Heart left ventricle (tissue), 13 donors: ENCODE results near the gene JKAMP.

Experiments used
- POLR2A ChIP-seq, 2 donors: fragments of 450-650 bp; IDR thresholded peaks; one replicate each; pipeline ENCODE4 v1.6.1; 2017; ENCODE audit warnings: antibody characterized with exemption in 2 of 2, mild to moderate bottlenecking in 2 of 2, moderate library complexity in 2 of 2
- TF ChIP-seq, protein P1 (sequence below), 12 donors: fragments of 200-600 bp; sonication (generic) in 4 of 12; IDR thresholded peaks; one replicate each; pipeline versions ENCODE4 v1.5.0 to v1.8.0; 2018 to 2022; ENCODE audit warnings: antibody characterized with exemption in 12 of 12, mild to moderate bottlenecking in 5 of 12
- donor health status: ischemic (EF 13 %, LVEDD 7.1; RV severe dilation, severe dysfunction).
- donor health status: DM: no; HTN: yes; CAD: no.
- donor health status: DM: no; HTN: no; CAD: no.
- donor health status: ischemic (EF 25% LVEDD 6.9; RV normal size, moderate dysfunction).
- donor health status: ischemic (EF 25% LVEDD 5.7; RV mildly dilated, moderate dysfunction).
- donor health status: ischemic (EF 35%, LVEDD 5.7; RV mildly dilated, moderate dysfunction).
- donor health status: nonischemic (EF 11% LVEDD 7.7; RV severe dilation, severe dysfunction).
- donor health status: DM: yes; HTN: yes; CAD: no.
- donor health status: PGD.
- donor health status: ischemic (EF 29% LVEDD 5.4; RV normal size, mild dysfunction).
- donor health status: nonischemic (EF 23%, LVEDD 6.1; RV moderate dilation, normal function).

DNA sequence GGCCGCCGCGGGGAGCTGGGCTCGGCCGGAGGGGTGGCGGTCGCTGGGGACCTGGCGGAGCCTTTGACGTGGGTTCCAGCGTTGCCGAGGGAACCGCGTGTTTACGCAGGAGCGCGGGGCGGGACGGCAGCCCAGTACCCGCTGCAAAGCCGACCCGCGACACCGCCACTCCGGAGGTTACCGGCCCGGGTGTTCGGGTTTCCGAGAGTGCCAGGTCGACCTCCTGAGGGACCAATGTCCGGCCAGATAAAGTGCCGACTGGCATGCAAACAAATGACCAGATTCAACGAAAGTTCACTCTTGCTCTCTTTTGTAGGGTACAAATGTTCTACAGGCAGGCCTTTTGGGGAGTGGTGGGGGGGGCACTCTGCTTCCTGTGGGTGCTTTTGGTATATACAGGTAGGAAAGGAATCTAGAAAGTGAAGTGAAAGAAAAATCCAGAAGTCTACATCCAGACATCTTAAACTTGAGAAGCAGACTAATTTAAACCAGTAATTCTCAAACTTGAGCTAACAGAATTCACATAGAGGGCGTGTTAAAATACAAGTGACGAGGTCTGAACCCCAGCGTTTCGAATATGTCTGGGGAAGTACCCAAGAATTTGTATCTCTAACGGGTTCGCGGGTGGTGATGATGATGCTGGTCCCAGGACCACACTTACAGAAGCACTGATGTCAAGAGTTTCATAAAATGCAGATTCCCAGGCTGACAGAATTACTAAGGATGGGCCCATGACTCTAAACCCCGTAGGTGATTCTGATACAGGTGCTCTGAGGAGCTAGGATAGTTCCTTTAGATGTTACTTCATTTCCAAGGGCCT lies 18.8 kb upstream of the JKAMP start, which contains the start of gene GPR135:
- TF ChIP-seq POLR2A (IDR thresholded peaks at IDR 0.05): no peak
- TF ChIP-seq, protein P1, sequence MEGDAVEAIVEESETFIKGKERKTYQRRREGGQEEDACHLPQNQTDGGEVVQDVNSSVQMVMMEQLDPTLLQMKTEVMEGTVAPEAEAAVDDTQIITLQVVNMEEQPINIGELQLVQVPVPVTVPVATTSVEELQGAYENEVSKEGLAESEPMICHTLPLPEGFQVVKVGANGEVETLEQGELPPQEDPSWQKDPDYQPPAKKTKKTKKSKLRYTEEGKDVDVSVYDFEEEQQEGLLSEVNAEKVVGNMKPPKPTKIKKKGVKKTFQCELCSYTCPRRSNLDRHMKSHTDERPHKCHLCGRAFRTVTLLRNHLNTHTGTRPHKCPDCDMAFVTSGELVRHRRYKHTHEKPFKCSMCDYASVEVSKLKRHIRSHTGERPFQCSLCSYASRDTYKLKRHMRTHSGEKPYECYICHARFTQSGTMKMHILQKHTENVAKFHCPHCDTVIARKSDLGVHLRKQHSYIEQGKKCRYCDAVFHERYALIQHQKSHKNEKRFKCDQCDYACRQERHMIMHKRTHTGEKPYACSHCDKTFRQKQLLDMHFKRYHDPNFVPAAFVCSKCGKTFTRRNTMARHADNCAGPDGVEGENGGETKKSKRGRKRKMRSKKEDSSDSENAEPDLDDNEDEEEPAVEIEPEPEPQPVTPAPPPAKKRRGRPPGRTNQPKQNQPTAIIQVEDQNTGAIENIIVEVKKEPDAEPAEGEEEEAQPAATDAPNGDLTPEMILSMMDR (IDR thresholded peaks at IDR 0.05): no peak
